Heart right ventricle (tissue), 16 donors: ENCODE data around the gene RIOX2. TPM values are rescaled to one million over a fixed set of nuclear protein-coding genes. Genes with fewer than 3 reads are reported as not detected.

Source experiments
- ATAC-seq, 8 donors: fragments of 200-7000 bp; cut with Tn5 transposase; one replicate each; pipeline ENCODE4 v1.9.1; 2020; ENCODE audit warnings: mild to moderate bottlenecking in 8 of 8, moderate library complexity in 8 of 8, moderate number of reproducible peaks in 1 of 8
- DNase-seq, 2 donors: peaks; one replicate each; pipeline ENCODE4 v3.0.0-alpha.2; 2020
- H3K27ac ChIP-seq, 10 donors: fragments of 200-600 bp; sonication (generic) in 2 of 10; one replicate each; pipeline versions ENCODE4 v1.5.0 to v1.8.0; 2020 to 2022; ENCODE audit warnings: mild to moderate bottlenecking in 3 of 10
- H3K27me3 ChIP-seq, 7 donors: fragments of 200-600 bp; one replicate each; pipeline ENCODE4 v1.8.0; 2021 to 2022; ENCODE audit warnings: mild to moderate bottlenecking in 2 of 7
- H3K36me3 ChIP-seq, 9 donors: fragments of 200-600 bp; sonication (generic) in 1 of 9; one replicate each; pipeline versions ENCODE4 v1.5.0 to v1.8.0; 2020 to 2022; ENCODE audit warnings: mild to moderate bottlenecking in 2 of 9
- H3K4me1 ChIP-seq, 9 donors: fragments of 200-600 bp; sonication (generic) in 1 of 9; one replicate each; pipeline versions ENCODE4 v1.5.0 to v1.8.0; 2020 to 2022; ENCODE audit warnings: mild to moderate bottlenecking in 4 of 9
- H3K4me3 ChIP-seq, 10 donors: fragments of 200-600 bp; sonication (generic) in 2 of 10; one replicate each; pipeline versions ENCODE4 v1.5.0 to v1.8.0; 2020 to 2022; ENCODE audit warnings: mild to moderate bottlenecking in 7 of 10, moderate library complexity in 2 of 10
- H3K9me3 ChIP-seq, 11 donors: fragments of 200-600 bp in 10 of 11; sonication (generic) in 2 of 11; one replicate each; pipeline versions ENCODE4 v1.5.0 to v1.8.0; 2013 to 2022; ENCODE audit warnings: mild to moderate bottlenecking in 2 of 11, control low read depth in 1 of 11, moderate library complexity in 1 of 11
- WGBS, 2 donors: extraction: QIAGEN DNeasy Blood & Tissue Kit; methylation state at CpG; one replicate each; pipeline ENCODE4 v1.1.7; 2013; ENCODE audit warnings: inconsistent platforms in 1 of 2; 5-methylcytosine and 5-hydroxymethylcytosine counted together
- intact Hi-C, 10 donors: fragments of 100-400 bp; cut with DNase I; formaldehyde crosslinking; loops; one replicate each; pipeline versions ENCODE4 v1.11.1 to v1.14.2; 2022
- polyA plus RNA-seq, 2 donors: library from polyadenylated mRNA; stranded (reverse); fragments of 200-250 nt; gene quantifications; one replicate each; pipeline ENCODE4 v1.2.3, GENCODE V29; 2013
- total RNA-seq, 10 donors: library from RNA; stranded (reverse); fragmentation: NEBNext Ultra II Directional in 3 of 10; extraction: Animal tissue kit (Norgen Biotek cat#: 25700) in 3 of 10; gene quantifications; one replicate each; pipeline versions ENCODE4 v1.2.1 to v1.2.4, GENCODE V29; 2021 to 2023
- TF ChIP-seq, protein P1 (sequence below), 9 donors: fragments of 200-600 bp; sonication (generic) in 2 of 9; IDR thresholded peaks; one replicate each; pipeline versions ENCODE4 v1.5.0 to v1.8.0; 2021 to 2022; ENCODE audit warnings: antibody characterized with exemption in 9 of 9, mild to moderate bottlenecking in 5 of 9, moderate library complexity in 1 of 9
- donor health status: Arrhythmogenic right ventricular cardiomyopathy.
- donor health status: ischemic (EF 13 %, LVEDD 7.1; RV severe dilation, severe dysfunction).
- donor health status: healthy with polysubstance abuse.
- donor health status: DM: no; HTN: yes; CAD: no.
- donor health status: DM: no; HTN: no; CAD: no.
- donor health status: ischemic (EF 25% LVEDD 6.9; RV normal size, moderate dysfunction).
- donor health status: ischemic (EF 25% LVEDD 5.7; RV mildly dilated, moderate dysfunction).
- donor health status: healthy.
- donor health status: DM: yes; HTN: yes; CAD: no.
- donor health status: Ischemic cardiomyopathy.
- donor health status: ischemic (EF 35%, LVEDD 5.7; RV mildly dilated, moderate dysfunction).
- donor health status: nonischemic (EF 11% LVEDD 7.7; RV severe dilation, severe dysfunction).
- donor health status: DM: yes; HTN: yes; CAD: no.
- donor health status: PGD.
- donor health status: ischemic (EF 29% LVEDD 5.4; RV normal size, mild dysfunction).
- donor health status: nonischemic (EF 23%, LVEDD 6.1; RV moderate dilation, normal function).

The RIOX2 gene
- total and polyA plus RNA-seq, 12 donors = 8.4 to 15.8 (median 12.0) TPM

GRCh38 chr3:97972976-97973375, 745 bp upstream of the RIOX2 start:
- TF ChIP-seq, protein P1, sequence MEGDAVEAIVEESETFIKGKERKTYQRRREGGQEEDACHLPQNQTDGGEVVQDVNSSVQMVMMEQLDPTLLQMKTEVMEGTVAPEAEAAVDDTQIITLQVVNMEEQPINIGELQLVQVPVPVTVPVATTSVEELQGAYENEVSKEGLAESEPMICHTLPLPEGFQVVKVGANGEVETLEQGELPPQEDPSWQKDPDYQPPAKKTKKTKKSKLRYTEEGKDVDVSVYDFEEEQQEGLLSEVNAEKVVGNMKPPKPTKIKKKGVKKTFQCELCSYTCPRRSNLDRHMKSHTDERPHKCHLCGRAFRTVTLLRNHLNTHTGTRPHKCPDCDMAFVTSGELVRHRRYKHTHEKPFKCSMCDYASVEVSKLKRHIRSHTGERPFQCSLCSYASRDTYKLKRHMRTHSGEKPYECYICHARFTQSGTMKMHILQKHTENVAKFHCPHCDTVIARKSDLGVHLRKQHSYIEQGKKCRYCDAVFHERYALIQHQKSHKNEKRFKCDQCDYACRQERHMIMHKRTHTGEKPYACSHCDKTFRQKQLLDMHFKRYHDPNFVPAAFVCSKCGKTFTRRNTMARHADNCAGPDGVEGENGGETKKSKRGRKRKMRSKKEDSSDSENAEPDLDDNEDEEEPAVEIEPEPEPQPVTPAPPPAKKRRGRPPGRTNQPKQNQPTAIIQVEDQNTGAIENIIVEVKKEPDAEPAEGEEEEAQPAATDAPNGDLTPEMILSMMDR (IDR thresholded peaks at IDR 0.05) = no peak
- intact Hi-C loops = loop anchor here in 3 of 10 donors (5.0 to 10.0 kb wide), 4 partner anchors 52 to 156 kb away; partner anchors contain the start of gene CRYBG3 (in 2 of the 3)
- WGBS, 2 donors = 93% methylated on average over 9 of the region's 9 CpGs
- no peaks in the 10 kb centered on the region for H3K36me3 ChIP-seq
- H3K4me3 ChIP-seq = peak overlapping the region in 9 of 10 donors; percentile 63 to 83 (median 77)
- H3K27me3 ChIP-seq = no peaks in the 10 kb centered on the region
- peaks cover 0 to 29% (median 12%) of the 10 kb centered on the region in 9 donors for H3K4me1 ChIP-seq
- DNase-seq (no peak), ATAC-seq (no peak)
- peak overlapping the region in 6 of 10 donors; percentile 79 to 88 (median 81) for H3K27ac ChIP-seq
- H3K9me3 ChIP-seq = no peaks in the 10 kb centered on the region

DNA sequence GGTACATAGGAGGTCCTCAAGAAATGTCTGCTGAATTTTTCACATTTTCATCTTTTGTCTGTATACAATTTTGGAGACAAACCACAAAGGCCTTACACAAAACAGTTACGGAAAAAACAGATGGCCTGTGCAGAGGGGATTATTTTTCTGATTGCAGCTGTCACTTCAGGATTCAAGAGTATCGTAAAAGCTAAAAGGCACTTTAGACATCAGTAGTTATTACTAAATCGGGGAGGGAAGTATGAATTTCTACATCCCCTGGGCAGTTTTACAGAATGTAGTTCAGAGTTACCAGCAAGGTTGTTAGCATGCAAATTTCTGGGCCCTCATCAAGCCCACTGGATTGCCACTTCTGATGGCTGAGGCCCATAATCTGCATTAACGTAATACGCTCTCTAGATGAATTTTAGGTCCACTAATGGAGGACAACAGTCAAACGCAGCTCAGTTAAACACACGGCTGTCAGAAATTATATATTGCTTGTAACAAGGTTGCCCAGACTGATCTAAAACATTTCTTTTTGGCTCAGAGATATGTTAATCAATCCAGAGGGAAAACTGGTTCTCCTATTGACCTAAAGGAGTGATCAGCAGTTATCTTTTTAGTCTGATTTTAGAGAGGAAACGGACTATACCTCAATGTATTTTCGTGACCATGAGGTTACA, 1.1 kb downstream of the RIOX2 start:
- H3K9me3 ChIP-seq = no peaks in the 10 kb centered on the region
- H3K4me1 ChIP-seq = peaks cover 0 to 33% (median 12%) of the 10 kb centered on the region in 9 donors
- H3K27ac ChIP-seq = peak overlapping the region in 8 of 10 donors; percentile 79 to 88 (median 82)
- intact Hi-C loops = loop anchor here in 3 of 10 donors (5.0 to 10.0 kb wide), 4 partner anchors 54 to 154 kb away; partner anchors contain the start of gene CRYBG3 (in 2 of the 3)
- WGBS, 2 donors = 71 to 80% methylated on average over 9 of the region's 9 CpGs
- DNase-seq (no peak), ATAC-seq (no peak)
- H3K36me3 ChIP-seq = peaks cover 0 to 13% (median 0%) of the 10 kb centered on the region in 9 donors
- peak overlapping the region in 8 of 10 donors; percentile 70 to 83 (median 78) for H3K4me3 ChIP-seq
- TF ChIP-seq, protein P1 (IDR thresholded peaks at IDR 0.05) = no peak
- no peaks in the 10 kb centered on the region for H3K27me3 ChIP-seq

DNA sequence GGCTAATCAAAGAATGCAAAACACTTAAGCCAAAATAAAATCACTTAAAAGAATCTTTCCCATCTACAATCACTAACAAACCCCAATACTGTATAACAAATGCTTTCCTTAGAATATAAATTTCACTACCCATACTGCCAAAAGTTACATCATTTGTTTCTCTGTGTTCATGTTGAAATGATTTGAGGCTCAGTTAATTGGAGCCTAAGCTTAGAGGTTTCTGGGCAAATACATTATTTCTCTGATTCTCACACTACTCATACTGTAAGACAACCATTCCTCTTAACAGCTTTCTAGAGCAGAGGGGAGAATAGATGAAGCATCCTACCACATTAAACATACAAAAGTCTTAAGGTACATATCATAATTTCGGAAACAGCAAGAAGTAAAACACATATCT, 2.1 kb downstream of the RIOX2 start:
- DNase-seq (no peak), ATAC-seq (no peak)
- H3K27me3 ChIP-seq = no peaks in the 10 kb centered on the region
- no peak overlapping the region for H3K4me3 ChIP-seq
- peaks cover 0 to 33% (median 12%) of the 10 kb centered on the region in 9 donors for H3K4me1 ChIP-seq
- H3K27ac ChIP-seq = peak overlapping the region in 2 of 10 donors; percentile 82 to 88
- TF ChIP-seq, protein P1 (IDR thresholded peaks at IDR 0.05) = no peak
- H3K36me3 ChIP-seq = peaks cover 0 to 21% (median 0%) of the 10 kb centered on the region in 9 donors
- 92 to 94% methylated on average over 1 of the region's 1 CpG for WGBS, 2 donors
- intact Hi-C loops = loop anchor here in 3 of 10 donors (5.0 to 10.0 kb wide), 4 partner anchors 55 to 153 kb away; partner anchors contain the start of gene CRYBG3 (in 2 of the 3)
- no peaks in the 10 kb centered on the region for H3K9me3 ChIP-seq

DNA sequence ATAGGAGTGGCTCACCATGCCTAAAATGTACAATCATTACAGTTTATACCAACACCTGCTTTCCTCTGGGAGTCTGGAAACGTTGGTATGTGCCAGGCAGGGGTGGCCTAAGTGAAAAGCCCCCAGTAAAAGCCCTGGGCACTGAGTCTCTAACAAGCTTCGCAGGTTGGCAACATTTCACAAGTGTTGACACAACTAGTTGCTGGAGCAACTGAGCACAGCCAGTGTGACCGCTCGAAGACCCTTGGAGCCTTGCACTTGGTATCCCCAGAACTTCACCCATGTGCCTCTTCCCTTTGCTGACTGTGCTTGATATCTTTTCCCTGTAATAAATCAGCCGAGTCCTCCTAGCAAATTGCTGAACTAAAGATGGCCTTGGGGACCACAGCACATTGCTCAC, 2.7 kb downstream of the RIOX2 start:
- no peak overlapping the region for H3K4me3 ChIP-seq
- peaks cover 0 to 33% (median 12%) of the 10 kb centered on the region in 9 donors for H3K4me1 ChIP-seq
- no peak overlapping the region for H3K27ac ChIP-seq
- H3K9me3 ChIP-seq = no peaks in the 10 kb centered on the region
- no peak for ATAC-seq
- H3K36me3 ChIP-seq = peaks cover 0 to 21% (median 0%) of the 10 kb centered on the region in 9 donors
- TF ChIP-seq, protein P1 (IDR thresholded peaks at IDR 0.05) = no peak
- WGBS, 2 donors = 78 to 81% methylated on average over 5 of the region's 5 CpGs
- intact Hi-C loops = no loop called here
- no peaks in the 10 kb centered on the region for H3K27me3 ChIP-seq
- DNase-seq = no peak
